Osteoblast (primary cell): ENCODE data around the gene GLCCI1. TPM values are rescaled to one million over a fixed set of nuclear protein-coding genes. Genes with fewer than 3 reads are reported as not detected.

Source experiments
- DNase-seq: peaks from one replicate; pipeline ENCODE4 v3.0.0; 2011; ENCODE audit warnings: low spot score, mixed read lengths; ENCODE audit not compliant: insufficient read length; ENCODE audit errors: missing footprints
- H2AFZ ChIP-seq: 2 replicates; pipeline ENCODE4 v1.6.0; 2011; ENCODE audit warnings: mild to moderate bottlenecking, low read length
- H3K27ac ChIP-seq: 2 replicates; pipeline ENCODE4 v1.5.1; 2011; ENCODE audit warnings: mild to moderate bottlenecking, low read depth, low read length, moderate library complexity
- H3K27me3 ChIP-seq: 2 replicates; pipeline ENCODE4 v1.6.0; 2012; ENCODE audit warnings: mild to moderate bottlenecking, control low read depth, inconsistent platforms, low read length, moderate library complexity; ENCODE audit not compliant: insufficient read depth
- H3K36me3 ChIP-seq: 2 replicates; pipeline ENCODE4 v1.5.1; 2011; ENCODE audit warnings: mild to moderate bottlenecking, low read length, control low read depth, moderate library complexity; ENCODE audit not compliant: insufficient read depth
- H3K4me1 ChIP-seq: 2 replicates; pipeline ENCODE4 v1.5.1; 2011; ENCODE audit warnings: mild to moderate bottlenecking, low read length, control low read depth, moderate library complexity; ENCODE audit not compliant: insufficient read depth
- H3K4me2 ChIP-seq: 2 replicates; pipeline ENCODE4 v1.6.0; 2011; ENCODE audit warnings: mild to moderate bottlenecking, low read length; ENCODE audit not compliant: insufficient read depth
- H3K4me3 ChIP-seq: fragments of 200-600 bp; sonication (generic); 3 replicates; pipeline ENCODE4 v1.5.1; 2012; ENCODE audit warnings: mild to moderate bottlenecking, low read length, inconsistent platforms; ENCODE audit not compliant: insufficient read depth
- H3K79me2 ChIP-seq: 2 replicates; pipeline ENCODE4 v1.6.0; 2012; ENCODE audit warnings: mild to moderate bottlenecking, low read length, control low read depth, inconsistent platforms; ENCODE audit not compliant: insufficient read depth
- H3K9me3 ChIP-seq: 2 replicates; pipeline ENCODE4 v1.5.1; 2011; ENCODE audit warnings: low read depth, low read length, control low read depth
- H4K20me1 ChIP-seq: 2 replicates; pipeline ENCODE4 v1.6.0; 2012; ENCODE audit warnings: mild to moderate bottlenecking, low read length, control low read depth; ENCODE audit not compliant: insufficient read depth
- total RNA-seq: library from RNA; depleted of rRNA; stranded (reverse); fragments of >200 nt; gene quantifications from 2 replicates; pipeline ENCODE4 v1.2.3, GENCODE V29; 2012
- TF ChIP-seq, protein P1 (sequence below): IDR thresholded peaks from 2 replicates; pipeline ENCODE4 v1.5.1; 2011; ENCODE audit warnings: mild to moderate bottlenecking, low read depth, low read length, moderate library complexity; ENCODE audit errors: extremely low read depth

The GLCCI1 gene
- total RNA-seq, 1 donor = 10.1 TPM

DNA sequence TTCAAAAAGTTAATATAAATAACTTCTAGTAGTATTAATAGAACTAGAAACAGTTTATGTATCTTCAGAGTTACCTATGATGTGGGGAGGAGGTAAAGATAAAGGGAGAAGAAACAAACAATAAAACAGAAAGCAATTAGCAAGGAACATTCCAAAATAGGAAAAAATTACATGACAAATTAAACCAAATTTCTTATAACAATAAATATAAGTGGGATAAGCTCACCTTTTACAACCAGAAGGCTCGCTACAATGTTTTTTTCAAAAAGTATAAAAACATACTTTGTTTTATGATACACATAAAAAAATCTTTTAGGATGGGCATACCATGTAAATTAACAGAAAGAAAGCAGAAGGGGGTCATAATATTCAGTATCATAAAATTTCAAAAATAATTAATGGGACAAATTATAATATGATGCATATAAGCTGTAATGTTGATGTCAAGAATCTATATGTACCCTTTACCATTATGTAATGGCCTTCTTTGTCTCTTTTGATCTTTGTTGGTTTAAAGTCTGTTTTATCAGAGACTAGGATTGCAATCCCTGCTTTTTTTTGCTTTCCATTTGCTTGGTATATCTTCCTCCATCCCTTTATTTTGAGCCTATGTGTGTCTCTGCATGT is 31.8 kb downstream of the GLCCI1 start:
- H3K4me1 ChIP-seq = peaks cover 10% of the 10 kb centered on the region

GRCh38 chr7:8003077-8003476 is 34.5 kb downstream of the GLCCI1 start:
- Histone ChIP-seq H3K79me2 (peaks cover 26% of the 10 kb centered on the region), H3K4me3 (no peak overlapping the region), H3K27me3 (no peaks in the 10 kb centered on the region), H3K36me3 (peaks cover 11% of the 10 kb centered on the region), H3K27ac (no peak overlapping the region), H3K4me2 (no peak overlapping the region), H2AFZ (no peak overlapping the region), H4K20me1 (no peaks in the 10 kb centered on the region), H3K4me1 (no peaks in the 10 kb centered on the region), H3K9me3 (no peaks in the 10 kb centered on the region)
- TF ChIP-seq, protein P1, sequence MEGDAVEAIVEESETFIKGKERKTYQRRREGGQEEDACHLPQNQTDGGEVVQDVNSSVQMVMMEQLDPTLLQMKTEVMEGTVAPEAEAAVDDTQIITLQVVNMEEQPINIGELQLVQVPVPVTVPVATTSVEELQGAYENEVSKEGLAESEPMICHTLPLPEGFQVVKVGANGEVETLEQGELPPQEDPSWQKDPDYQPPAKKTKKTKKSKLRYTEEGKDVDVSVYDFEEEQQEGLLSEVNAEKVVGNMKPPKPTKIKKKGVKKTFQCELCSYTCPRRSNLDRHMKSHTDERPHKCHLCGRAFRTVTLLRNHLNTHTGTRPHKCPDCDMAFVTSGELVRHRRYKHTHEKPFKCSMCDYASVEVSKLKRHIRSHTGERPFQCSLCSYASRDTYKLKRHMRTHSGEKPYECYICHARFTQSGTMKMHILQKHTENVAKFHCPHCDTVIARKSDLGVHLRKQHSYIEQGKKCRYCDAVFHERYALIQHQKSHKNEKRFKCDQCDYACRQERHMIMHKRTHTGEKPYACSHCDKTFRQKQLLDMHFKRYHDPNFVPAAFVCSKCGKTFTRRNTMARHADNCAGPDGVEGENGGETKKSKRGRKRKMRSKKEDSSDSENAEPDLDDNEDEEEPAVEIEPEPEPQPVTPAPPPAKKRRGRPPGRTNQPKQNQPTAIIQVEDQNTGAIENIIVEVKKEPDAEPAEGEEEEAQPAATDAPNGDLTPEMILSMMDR = no peak
- DNase-seq = no peak

More for the DNA sequence above, 31.8 kb downstream of the GLCCI1 start:
- H3K27ac ChIP-seq = no peak overlapping the region
- H4K20me1 ChIP-seq = no peaks in the 10 kb centered on the region
- TF ChIP-seq, protein P1 = no peak
- no peaks in the 10 kb centered on the region for H3K36me3 ChIP-seq
- no peak overlapping the region for H3K4me2 ChIP-seq
- H3K9me3 ChIP-seq = no peaks in the 10 kb centered on the region
- no peak for DNase-seq
- H2AFZ ChIP-seq = no peak overlapping the region
- no peak overlapping the region for H3K4me3 ChIP-seq
- H3K27me3 ChIP-seq = no peaks in the 10 kb centered on the region
- peaks cover 36% of the 10 kb centered on the region for H3K79me2 ChIP-seq

DNA sequence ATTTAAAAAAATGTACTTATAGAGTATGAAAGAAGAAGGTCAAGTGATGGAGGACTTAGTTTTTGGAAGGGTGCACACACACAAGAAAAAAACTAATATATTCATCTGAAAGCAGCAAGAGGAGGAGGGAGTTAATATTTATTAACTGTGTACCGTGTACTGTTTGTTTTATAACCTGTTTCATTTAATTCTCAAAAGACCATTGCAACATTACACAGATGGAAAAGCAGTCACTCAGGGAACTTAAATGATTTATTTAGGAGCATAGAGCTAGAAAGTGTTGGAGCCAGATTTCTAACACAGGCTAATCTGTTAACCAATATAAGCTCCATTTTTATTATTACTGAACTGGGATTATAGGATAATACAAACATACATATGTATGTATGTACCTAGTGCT is 36.7 kb downstream of the GLCCI1 start:
- Histone ChIP-seq H3K27me3 (no peaks in the 10 kb centered on the region), H3K9me3 (no peaks in the 10 kb centered on the region), H2AFZ (no peak overlapping the region), H4K20me1 (no peaks in the 10 kb centered on the region), H3K4me2 (no peak overlapping the region), H3K4me1 (no peaks in the 10 kb centered on the region), H3K4me3 (no peak overlapping the region), H3K79me2 (peaks cover 11% of the 10 kb centered on the region), H3K36me3 (peaks cover 11% of the 10 kb centered on the region), H3K27ac (no peak overlapping the region)
- no peak for DNase-seq
- TF ChIP-seq, protein P1 = no peak

DNA sequence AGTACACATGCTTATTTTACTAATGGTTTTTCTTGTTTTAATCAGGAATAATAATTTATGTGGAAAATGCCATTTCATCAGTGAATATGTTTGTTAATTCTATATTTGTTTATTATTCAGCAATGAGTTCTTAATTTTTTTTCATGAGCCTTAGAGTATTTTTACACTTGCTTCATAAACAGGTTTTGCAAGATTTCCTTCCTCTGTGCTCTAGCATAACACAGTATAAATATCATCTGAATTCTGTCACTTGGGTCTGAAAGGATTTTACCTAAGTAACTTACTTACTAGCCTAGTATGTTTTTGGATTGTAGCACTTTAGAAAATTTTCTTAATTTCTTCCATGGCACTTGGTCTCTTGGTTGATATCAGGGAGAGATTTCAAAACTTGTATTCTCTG is 45.8 kb downstream of the GLCCI1 start:
- Histone ChIP-seq H4K20me1 (no peaks in the 10 kb centered on the region), H3K4me3 (no peak overlapping the region), H3K4me1 (no peaks in the 10 kb centered on the region), H3K27me3 (no peaks in the 10 kb centered on the region), H3K79me2 (no peaks in the 10 kb centered on the region), H2AFZ (no peak overlapping the region), H3K9me3 (no peaks in the 10 kb centered on the region), H3K4me2 (no peak overlapping the region), H3K36me3 (no peaks in the 10 kb centered on the region), H3K27ac (no peak overlapping the region)
- TF ChIP-seq, protein P1 = no peak
- no peak for DNase-seq
